LNCAP (cell line): ENCODE results near the gene CTAGE1.

Source experiments
- CTCF ChIP-seq: fragments of 450-650 bp; IDR thresholded peaks from 2 replicates; pipeline ENCODE4 v1.5.1; 2017; ENCODE audit warnings: mild to moderate bottlenecking

The CTAGE1 gene

GRCh38 chr18:22411446-22411845 is 6.3 kb downstream of the CTAGE1 start:
- TF ChIP-seq CTCF = no peak

- TF ChIP-seq CTCF = no peak
Observed at GRCh38 chr18:22410126-22410525, 7.6 kb downstream of the CTAGE1 start.

- TF ChIP-seq CTCF = no peak
Observed at GRCh38 chr18:22409445-22409844, 8.3 kb downstream of the CTAGE1 start.

- TF ChIP-seq CTCF = no peak
Observed at GRCh38 chr18:22408059-22408458, 9.7 kb downstream of the CTAGE1 start.

- no peak for TF ChIP-seq CTCF
Observed at GRCh38 chr18:22405142-22405541, 12.6 kb downstream of the CTAGE1 start.

- no peak for TF ChIP-seq CTCF
Observed at GRCh38 chr18:22403950-22404349, 13.8 kb downstream of the CTAGE1 start.

GRCh38 chr18:22399949-22400348 is 17.8 kb downstream of the CTAGE1 start:
- no peak for TF ChIP-seq CTCF

- TF ChIP-seq CTCF = no peak
Observed at GRCh38 chr18:22398464-22398863, 19.3 kb downstream of the CTAGE1 start.
